ENCODE results near the gene PCDH9.
"Not testable (repeated sequence)": the region's sequence is repeated elsewhere in the genome, so short reads cannot be mapped to it uniquely, and the experiment has no call there.

The PCDH9 gene

DNA sequence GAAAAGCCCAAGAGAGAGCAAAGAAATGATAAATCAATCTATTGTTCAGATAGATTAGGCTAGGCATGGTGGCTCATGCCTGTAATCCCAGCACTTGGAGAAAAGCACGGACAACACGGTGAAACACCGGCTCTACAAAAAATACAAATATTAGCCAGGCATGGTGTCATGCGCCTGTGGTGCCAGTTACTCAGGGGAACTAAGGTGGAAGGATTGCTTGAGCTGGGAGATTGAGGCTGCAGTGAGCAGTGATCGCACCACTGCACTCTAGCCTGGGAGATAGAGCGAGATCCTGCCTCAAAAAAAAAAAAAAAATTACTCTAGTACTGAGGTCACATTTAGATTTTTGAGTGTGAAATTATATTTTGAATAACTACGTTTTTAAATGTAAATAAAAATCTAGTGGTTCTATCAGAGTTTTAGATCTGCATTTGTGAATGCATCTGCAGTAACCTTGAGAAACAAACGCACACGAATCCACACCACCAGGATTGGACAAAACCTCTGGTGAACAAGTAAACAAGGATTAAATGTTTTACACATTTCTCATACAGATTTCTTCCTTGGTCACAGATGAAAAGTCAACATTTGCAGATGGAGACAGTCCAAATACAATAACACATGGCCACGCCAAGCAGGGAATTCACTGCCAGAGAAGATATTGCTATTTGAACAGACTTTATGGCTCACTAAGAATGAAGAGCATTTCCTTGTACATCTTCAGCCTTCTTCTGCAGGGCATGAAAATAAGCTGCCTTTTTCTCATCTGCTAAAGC, 917.6 kb downstream of the PCDH9 start:
- DNase-seq, result no peak

DNA sequence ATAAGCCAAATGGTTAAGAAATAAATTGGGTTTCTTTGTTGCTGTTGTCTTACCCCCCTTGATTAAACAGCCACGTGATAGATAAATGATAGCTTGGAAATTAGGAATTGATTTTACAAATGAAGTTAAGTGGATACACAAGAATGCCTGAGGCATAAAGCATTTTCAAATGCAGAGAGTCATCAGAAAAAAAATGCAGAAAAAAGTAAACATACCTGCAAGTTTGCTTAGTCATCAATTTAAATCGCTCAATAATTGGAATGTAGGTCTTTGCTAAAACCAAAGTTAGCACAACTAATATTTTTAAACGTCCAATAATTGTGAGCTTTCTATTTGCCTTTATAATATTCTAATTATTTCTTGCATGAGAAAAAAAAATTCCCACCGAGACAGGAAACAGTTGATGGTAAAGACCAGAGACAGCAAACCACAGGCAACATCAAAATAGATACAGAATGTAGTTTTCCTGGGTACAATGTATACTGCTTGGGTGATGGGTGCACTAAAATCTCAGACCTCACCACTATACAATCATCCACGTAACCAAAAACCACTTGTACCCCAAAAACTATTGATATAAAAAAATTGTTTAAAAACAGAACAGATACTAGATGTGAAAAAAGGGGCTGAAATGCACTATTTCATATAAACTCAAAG, 924.0 kb downstream of the PCDH9 start:
- DNase-seq, result no peak

DNA sequence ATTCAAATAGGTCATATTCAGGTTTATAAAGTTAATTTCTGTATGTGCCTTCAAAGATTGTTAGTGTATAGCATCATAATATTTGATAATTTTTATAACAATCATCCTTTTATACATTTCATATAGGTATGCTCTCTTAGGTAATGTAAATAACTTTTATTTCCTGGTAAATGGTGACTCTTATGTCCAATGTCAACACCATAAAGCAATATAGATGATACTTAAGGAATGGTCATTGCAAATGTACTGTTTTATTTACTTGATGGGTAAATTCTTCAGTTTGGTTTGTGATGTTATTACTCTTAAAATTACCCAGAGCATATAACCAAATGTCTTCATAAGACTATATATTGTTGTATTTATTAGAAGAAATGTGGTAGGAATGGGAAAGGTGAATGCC, 928.7 kb downstream of the PCDH9 start:
- DNase-seq, result no peak

- DNase-seq, result no peak
These were observed 929.1 kb downstream of the PCDH9 start for GRCh38 chr13:66301006-66301405.

- no peak for DNase-seq
These were observed 933.3 kb downstream of the PCDH9 start for GRCh38 chr13:66296875-66297274.

DNA sequence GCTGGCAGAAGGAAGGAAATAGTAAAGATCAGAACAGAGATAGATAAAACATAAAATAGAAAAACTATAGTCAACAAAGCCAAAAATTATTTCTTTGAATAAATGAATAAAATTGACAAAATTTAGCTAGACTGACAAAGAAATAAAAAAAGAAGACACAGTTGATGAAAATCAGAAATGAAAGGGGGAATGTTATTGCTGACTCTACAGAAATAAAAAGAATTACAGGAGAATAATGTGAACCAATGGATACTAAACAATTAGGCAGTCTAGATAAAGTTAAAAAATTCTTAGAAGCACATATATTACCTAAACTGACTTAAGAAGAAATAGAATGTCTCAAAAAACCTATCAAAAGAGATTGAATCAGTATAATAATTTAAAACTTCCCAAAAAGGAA, 933.8 kb downstream of the PCDH9 start:
- no peak for DNase-seq

DNA sequence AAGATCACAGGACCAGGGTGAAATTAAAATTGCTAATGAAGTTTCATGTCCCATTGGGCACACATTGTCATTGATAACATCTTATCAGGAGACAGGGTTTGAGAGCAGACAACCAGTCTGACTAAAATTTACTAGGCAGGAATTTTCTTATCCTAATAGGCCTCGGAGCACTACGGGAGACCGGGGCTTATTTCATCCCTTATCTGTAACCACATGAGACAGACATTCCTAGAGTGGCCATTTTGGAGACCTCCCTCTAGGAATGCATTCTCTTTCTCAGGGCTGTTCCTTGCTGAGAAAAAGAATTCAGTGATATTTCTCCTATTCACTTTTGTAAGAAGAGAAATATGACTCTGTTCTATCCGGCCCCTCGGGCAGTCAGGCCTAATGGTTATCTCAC, 943.3 kb downstream of the PCDH9 start:
- DNase-seq, result not testable (repeated sequence)

DNA sequence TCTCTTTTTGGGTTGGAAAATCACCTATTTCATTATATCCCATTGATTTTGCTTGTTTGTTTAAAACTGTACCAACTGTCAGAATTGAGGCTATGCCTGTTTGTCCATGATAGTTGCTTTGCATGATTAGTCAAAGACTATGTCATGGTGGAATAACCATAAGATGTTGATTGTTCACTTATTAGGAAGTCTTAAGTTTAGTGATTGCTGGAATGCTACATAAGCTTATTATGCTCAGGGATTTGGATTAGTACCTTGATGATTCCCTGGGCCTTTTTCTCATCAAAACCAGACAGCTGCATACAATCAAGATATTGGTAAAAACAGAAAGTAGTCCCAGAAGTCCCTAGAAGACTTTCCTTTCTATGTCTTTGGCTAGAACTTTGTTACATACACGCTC, 954.7 kb downstream of the PCDH9 start:
- DNase-seq, result no peak

DNA sequence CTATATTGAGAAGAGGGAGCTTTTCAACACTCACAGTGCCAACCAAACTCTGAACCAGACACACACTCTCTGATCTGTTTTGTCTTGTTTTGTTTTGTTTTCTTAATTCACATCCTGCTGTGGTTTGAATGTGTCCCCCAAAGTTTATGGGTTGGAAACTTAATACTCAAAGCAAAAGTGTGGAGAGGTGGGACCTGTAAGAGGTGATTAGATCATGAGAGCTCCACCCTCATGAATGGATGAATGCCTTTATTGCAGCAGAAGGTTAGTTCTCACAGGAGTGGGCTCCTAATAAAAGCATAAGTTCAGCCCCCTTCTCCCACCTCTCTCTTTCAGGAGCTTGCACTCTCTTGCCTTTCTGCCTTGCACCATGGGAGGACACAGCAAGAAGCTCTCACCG, 957.1 kb downstream of the PCDH9 start:
- no peak for DNase-seq

GRCh38 chr13:66266761-66267160, 963.4 kb downstream of the PCDH9 start:
- no peak for DNase-seq

- DNase-seq, result no peak
These were observed 963.8 kb downstream of the PCDH9 start for GRCh38 chr13:66266348-66266747.

GRCh38 chr13:66265371-66265770, 964.8 kb downstream of the PCDH9 start:
- DNase-seq, result no peak

- no peak for DNase-seq
These were observed 965.2 kb downstream of the PCDH9 start for GRCh38 chr13:66264971-66265370.

- DNase-seq, result no peak
These were observed 967.8 kb downstream of the PCDH9 start for GRCh38 chr13:66262330-66262729.

DNA sequence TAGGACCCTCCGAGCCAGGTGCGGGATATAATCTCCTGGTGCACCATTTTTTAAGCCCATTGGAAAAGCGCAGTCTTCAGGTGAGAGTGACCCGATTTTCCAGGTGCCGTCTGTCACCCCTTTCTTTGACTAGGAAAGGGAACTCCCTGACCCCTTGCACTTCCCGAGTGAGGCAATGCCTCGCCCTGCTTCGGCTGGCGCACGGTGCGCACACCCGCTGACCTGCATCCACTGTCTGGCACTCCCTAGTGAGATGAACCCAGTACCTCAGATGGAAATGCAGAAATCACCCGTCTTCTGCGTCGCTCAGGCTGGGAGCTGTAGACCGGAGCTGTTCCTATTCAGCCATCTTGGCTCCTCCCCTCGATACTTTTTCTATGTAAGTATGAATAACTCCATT, 970.7 kb downstream of the PCDH9 start:
- not testable (repeated sequence) for DNase-seq

Measured in NCI-H2171 (cell line).